H9 (cell line): ENCODE data around the gene SH2D3C. TPM values are rescaled to one million over a fixed set of nuclear protein-coding genes. Genes with fewer than 3 reads are reported as not detected.

Source experiments
- DNase-seq: peaks from one replicate; pipeline ENCODE4 v3.0.0-alpha.2; 2017
- H2AFZ ChIP-seq: one replicate; pipeline ENCODE4 v1.6.1; 2013; ENCODE audit warnings: mild to moderate bottlenecking, low read length, control low read depth, moderate library complexity
- H2AK5ac ChIP-seq: 2 replicates; pipeline ENCODE4 v1.6.1; 2013; ENCODE audit warnings: low read length, control low read depth, mixed read lengths; ENCODE audit not compliant: insufficient read length
- H2BK120ac ChIP-seq: one replicate; pipeline ENCODE4 v1.6.1; 2013; ENCODE audit warnings: low read depth, mild to moderate bottlenecking, low read length, control low read depth, inconsistent platforms; ENCODE audit not compliant: poor library complexity, severe bottlenecking
- H2BK12ac ChIP-seq: 2 replicates; pipeline ENCODE4 v1.6.1; 2013; ENCODE audit warnings: low read length, control low read depth, mixed read lengths, low read depth; ENCODE audit not compliant: insufficient read length
- H2BK15ac ChIP-seq: 2 replicates; pipeline ENCODE4 v1.6.1; 2013; ENCODE audit warnings: low read depth, low read length, control low read depth
- H2BK20ac ChIP-seq: one replicate; pipeline ENCODE4 v1.6.1; 2013; ENCODE audit warnings: low read depth, mild to moderate bottlenecking, low read length, control low read depth, inconsistent platforms; ENCODE audit not compliant: poor library complexity, severe bottlenecking
- H2BK5ac ChIP-seq: 2 replicates; pipeline ENCODE4 v1.6.1; 2013; ENCODE audit warnings: low read length, control low read depth, mixed read lengths; ENCODE audit not compliant: insufficient read length
- H3K14ac ChIP-seq: 2 replicates; pipeline ENCODE4 v1.6.1; 2013; ENCODE audit warnings: low read length, control low read depth; ENCODE audit not compliant: insufficient read depth
- H3K18ac ChIP-seq: 2 replicates; pipeline ENCODE4 v1.6.1; 2013; ENCODE audit warnings: low read depth, mild to moderate bottlenecking, mixed read lengths, low read length, control low read depth; ENCODE audit not compliant: insufficient read length
- H3K23ac ChIP-seq: 2 replicates; pipeline ENCODE4 v1.6.1; 2013; ENCODE audit warnings: low read length, control low read depth, mixed read lengths, low read depth; ENCODE audit not compliant: insufficient read length
- H3K23me2 ChIP-seq: 2 replicates; pipeline ENCODE4 v1.6.1; 2013; ENCODE audit warnings: low read depth, mild to moderate bottlenecking, mixed read lengths, low read length, control low read depth; ENCODE audit not compliant: insufficient read length, poor library complexity, severe bottlenecking
- H3K27ac ChIP-seq: 2 replicates; pipeline ENCODE4 v1.5.1; 2013; ENCODE audit warnings: low read length, control low read depth, mixed read lengths, low read depth; ENCODE audit not compliant: insufficient read length
- H3K27me3 ChIP-seq: 2 replicates; pipeline ENCODE4 v1.6.1; 2013; ENCODE audit warnings: low read length, control low read depth, inconsistent platforms; ENCODE audit not compliant: insufficient read depth
- H3K4ac ChIP-seq: 2 replicates; pipeline ENCODE4 v1.6.1; 2013; ENCODE audit warnings: low read depth, mild to moderate bottlenecking, control low read depth, inconsistent platforms, low read length, moderate library complexity
- H3K4me1 ChIP-seq: 2 replicates; pipeline ENCODE4 v1.6.1; 2013; ENCODE audit warnings: low read length, control low read depth, inconsistent platforms; ENCODE audit not compliant: insufficient read depth
- H3K4me2 ChIP-seq: 2 replicates; pipeline ENCODE4 v1.6.1; 2013; ENCODE audit warnings: low read length, control low read depth, mixed read lengths; ENCODE audit not compliant: insufficient read length, insufficient read depth
- H3K56ac ChIP-seq: 2 replicates; pipeline ENCODE4 v1.6.1; 2013; ENCODE audit warnings: low read depth, mild to moderate bottlenecking, mixed read lengths, low read length, control low read depth; ENCODE audit not compliant: insufficient read length
- H3K79me1 ChIP-seq: 2 replicates; pipeline ENCODE4 v1.6.1; 2013; ENCODE audit warnings: low read depth, mild to moderate bottlenecking, moderate library complexity, low read length, control low read depth, inconsistent platforms; ENCODE audit not compliant: insufficient read depth, poor library complexity, severe bottlenecking
- H3K79me2 ChIP-seq: 2 replicates; pipeline ENCODE4 v1.6.1; 2013; ENCODE audit warnings: low read length, control low read depth, inconsistent platforms; ENCODE audit not compliant: insufficient read depth
- H3K9ac ChIP-seq: 2 replicates; pipeline ENCODE4 v1.6.1; 2013; ENCODE audit warnings: low read length, control low read depth, mixed read lengths; ENCODE audit not compliant: insufficient read length; ENCODE audit errors: extremely low read depth
- H3K9me3 ChIP-seq: one replicate; pipeline ENCODE4 v1.6.1; 2013; ENCODE audit warnings: low read depth, low read length, inconsistent platforms; ENCODE audit not compliant: control insufficient read depth
- H3T11ph ChIP-seq: one replicate; pipeline ENCODE4 v1.6.1; 2013; ENCODE audit warnings: mild to moderate bottlenecking, low read length, control low read depth, inconsistent platforms
- H4K20me1 ChIP-seq: one replicate; pipeline ENCODE4 v1.6.1; 2013; ENCODE audit not compliant: control insufficient read depth, insufficient read length, insufficient read depth
- H4K5ac ChIP-seq: 2 replicates; pipeline ENCODE4 v1.6.1; 2013; ENCODE audit warnings: low read depth, mild to moderate bottlenecking, mixed read lengths, low read length, control low read depth; ENCODE audit not compliant: insufficient read length
- H4K8ac ChIP-seq: replicated peaks from 2 replicates; pipeline ENCODE4 v1.6.1; 2013; ENCODE audit warnings: low read length, control low read depth, mixed read lengths, low read depth; ENCODE audit not compliant: insufficient read length
- H4K91ac ChIP-seq: 2 replicates; pipeline ENCODE4 v1.6.1; 2013; ENCODE audit warnings: low read depth, mild to moderate bottlenecking, moderate library complexity, mixed read lengths, low read length, control low read depth; ENCODE audit not compliant: insufficient read length
- H3K27ac Mint-ChIP-seq, 3 experiments: 2 replicates in 2 of 3; 3 replicates in 1 of 3; pipeline ENCODE4 v1.8.0; 2020 to 2021; ENCODE audit warnings: mixed read lengths in 3 of 3, mild to moderate bottlenecking in 1 of 3, moderate library complexity in 1 of 3
- H3K27me3 Mint-ChIP-seq: 2 replicates; pipeline ENCODE4 v1.8.0; 2021; ENCODE audit warnings: low read depth, mild to moderate bottlenecking, moderate library complexity, mixed read lengths
- H3K36me3 Mint-ChIP-seq, 3 experiments: 2 replicates in 2 of 3; 3 replicates in 1 of 3; pipeline ENCODE4 v1.8.0; 2020 to 2021; ENCODE audit warnings: low read depth in 3 of 3, mixed read lengths in 3 of 3; ENCODE audit not compliant: insufficient read depth in 1 of 3
- H3K4me1 Mint-ChIP-seq, 2 experiments: 2 replicates each; pipeline ENCODE4 v1.8.0; 2020; ENCODE audit warnings: mixed read lengths in 2 of 2
- H3K4me3 Mint-ChIP-seq, 2 experiments: 2 replicates in 1 of 2; 3 replicates in 1 of 2; pipeline ENCODE4 v1.8.0; 2020 to 2021; ENCODE audit warnings: mild to moderate bottlenecking in 2 of 2, mixed read lengths in 2 of 2, moderate library complexity in 1 of 2
- H3K9me3 Mint-ChIP-seq, 2 experiments: 2 replicates in 1 of 2; 3 replicates in 1 of 2; pipeline ENCODE4 v1.8.0; 2020; ENCODE audit warnings: mild to moderate bottlenecking in 2 of 2, mixed read lengths in 2 of 2, moderate library complexity in 1 of 2
- CTCF ChIP-seq: fragments of 200-600 bp; sonication (generic); conservative IDR thresholded peaks from 3 replicates; pipeline ENCODE4 v1.8.0; 2021; ENCODE audit warnings: antibody characterized with exemption, mild to moderate bottlenecking
- WGBS: extraction: QIAGEN DNeasy Blood & Tissue Kit; methylation state at CpG from one replicate; pipeline ENCODE4 v1.1.7; 2013; ENCODE audit warnings: missing lambda C conversion rate, low lambda C conversion rate, mixed read lengths; ENCODE audit not compliant: insufficient read length; ENCODE audit errors: extremely low coverage; 5-methylcytosine and 5-hydroxymethylcytosine counted together
- total RNA-seq: library from RNA; stranded (reverse); gene quantifications from 2 replicates; pipeline ENCODE4 v1.2.1, GENCODE V29; 2021

SH2D3C gene
- total RNA-seq, 1 experiment from 2014 or later = 1.7 TPM

- no peak overlapping the region for H2BK5ac ChIP-seq
These were observed 87.7 kb downstream of the SH2D3C start for GRCh38 chr9:127690735-127691134.

More at GRCh38 chr9:127690735-127691134, 87.7 kb downstream of the SH2D3C start:
- H4K5ac ChIP-seq = no peak overlapping the region
- H3K27ac ChIP-seq = no peak overlapping the region
- H2BK12ac ChIP-seq = no peak overlapping the region
- H3K18ac ChIP-seq = no peak overlapping the region
- H2BK20ac ChIP-seq = no peak overlapping the region
- no peak overlapping the region for H3K56ac ChIP-seq
- no peak overlapping the region; the same call in 1 of the 2 replicates for H3K14ac ChIP-seq
- H3K79me1 ChIP-seq = no peaks in the 10 kb centered on the region
- H3K4ac ChIP-seq = no peak overlapping the region
- no peaks in the 10 kb centered on the region for H3K27me3 ChIP-seq
- H4K8ac ChIP-seq = no peak overlapping the region
- no peaks in the 10 kb centered on the region for H3K4me1 ChIP-seq
- no peak overlapping the region for H4K91ac ChIP-seq
- no peak overlapping the region for H3T11ph ChIP-seq
- no peaks in the 10 kb centered on the region for H3K79me2 ChIP-seq
- no peaks in the 10 kb centered on the region; a peak in 1 of 5 replicates for H3K9me3 Mint-ChIP-seq
- no peaks in the 10 kb centered on the region for H3K23me2 ChIP-seq
- H4K20me1 ChIP-seq = no peaks in the 10 kb centered on the region
- no peak overlapping the region for H2AK5ac ChIP-seq
- no peak overlapping the region for H3K4me3 Mint-ChIP-seq
- no peak overlapping the region for H3K23ac ChIP-seq
- H2AFZ ChIP-seq = no peak overlapping the region
- no peak overlapping the region for H3K9ac ChIP-seq
- peak overlapping the region in 1 of 3 experiments; percentile 72; a peak in 1 of 7 replicates for H3K27ac Mint-ChIP-seq
- no CpG with 5 or more reads among the region's 10 CpGs for WGBS
- no peaks in the 10 kb centered on the region for H3K27me3 Mint-ChIP-seq
- H3K4me1 Mint-ChIP-seq = no peaks in the 10 kb centered on the region
- DNase-seq = no peak
- no peak overlapping the region for H2BK120ac ChIP-seq
- H3K9me3 ChIP-seq = no peaks in the 10 kb centered on the region
- no peak for TF ChIP-seq CTCF
- no peak overlapping the region for H3K4me2 ChIP-seq
- H3K36me3 Mint-ChIP-seq = peaks cover 18 to 30% (median 28%) of the 10 kb centered on the region in 3 experiments; a peak in 6 of 7 replicates
- no peak overlapping the region for H2BK15ac ChIP-seq
